ENCODE measurements around the gene LRR1. TPM values are rescaled to one million over a fixed set of nuclear protein-coding genes. Genes with fewer than 3 reads are reported as not detected.
"Not testable (repeated sequence)": the region's sequence is repeated elsewhere in the genome, so short reads cannot be mapped to it uniquely, and the experiment has no call there.

LRR1 gene
- polyA plus RNA-seq, 4 donors, result 13.3 to 21.0 (median 16.2) TPM

- Histone ChIP-seq H3K36me3 (ENCODE audit: control insufficient read depth in 3 of 3, insufficient read depth in 2 of 3, low read depth in 1 of 3, low read length in 3 of 3) (peaks cover 0 to 2% (median 0%) of the 10 kb centered on the region in 3 donors), H3K27me3 (ENCODE audit: control insufficient read depth in 3 of 3, insufficient read depth in 3 of 3, low read length in 3 of 3) (no peaks in the 10 kb centered on the region), H3K27ac (ENCODE audit: low read depth in 1 of 3, low read length in 2 of 3) (no peak overlapping the region), H3K4me1 (ENCODE audit: control insufficient read depth in 3 of 3, insufficient read depth in 2 of 3, low read depth in 1 of 3, low read length in 2 of 3) (peaks cover 0 to 3% (median 0%) of the 10 kb centered on the region in 3 donors), H3K4me3 (ENCODE audit: low read depth in 1 of 3, low read length in 3 of 3) (no peak overlapping the region), H3K9me3 (ENCODE audit: control insufficient read depth in 2 of 2, insufficient read depth in 1 of 2, low read depth in 1 of 2, low read length in 1 of 2) (no peaks in the 10 kb centered on the region)
- WGBS, 3 donors, result 97 to 98% (median 97%) methylated on average over 6 of the region's 6 CpGs
- FAIRE-seq (no peak), DNase-seq (no peak)
Measured at GRCh38 chr14:49653508-49653907, 54.8 kb downstream of the LRR1 start.

- peak; percentile 86 for FAIRE-seq
- Histone ChIP-seq H3K4me3 (ENCODE audit: low read depth in 1 of 3, low read length in 3 of 3) (no peak overlapping the region), H3K9me3 (ENCODE audit: control insufficient read depth in 2 of 2, insufficient read depth in 1 of 2, low read depth in 1 of 2, low read length in 1 of 2) (no peaks in the 10 kb centered on the region), H3K36me3 (ENCODE audit: control insufficient read depth in 3 of 3, insufficient read depth in 2 of 3, low read depth in 1 of 3, low read length in 3 of 3) (peaks cover 0 to 2% (median 0%) of the 10 kb centered on the region in 3 donors), H3K27ac (ENCODE audit: low read depth in 1 of 3, low read length in 2 of 3) (no peak overlapping the region), H3K27me3 (ENCODE audit: control insufficient read depth in 3 of 3, insufficient read depth in 3 of 3, low read length in 3 of 3) (no peaks in the 10 kb centered on the region), H3K4me1 (ENCODE audit: control insufficient read depth in 3 of 3, insufficient read depth in 2 of 3, low read depth in 1 of 3, low read length in 2 of 3) (peaks cover 0 to 3% (median 0%) of the 10 kb centered on the region in 3 donors)
- no peak for DNase-seq
- WGBS, 3 donors, result 95 to 98% (median 96%) methylated on average over 3 of the region's 3 CpGs
Measured at GRCh38 chr14:49654511-49654910, 55.8 kb downstream of the LRR1 start.

GRCh38 chr14:49657500-49657899 lies 58.8 kb downstream of the LRR1 start:
- H3K27ac ChIP-seq (ENCODE audit: low read depth in 1 of 3, low read length in 2 of 3); H3K4me1 ChIP-seq (ENCODE audit: control insufficient read depth in 3 of 3, insufficient read depth in 2 of 3, low read depth in 1 of 3, low read length in 2 of 3); H3K9me3 ChIP-seq (ENCODE audit: control insufficient read depth in 2 of 2, insufficient read depth in 1 of 2, low read depth in 1 of 2, low read length in 1 of 2); H3K36me3 ChIP-seq (ENCODE audit: control insufficient read depth in 3 of 3, insufficient read depth in 2 of 3, low read depth in 1 of 3, low read length in 3 of 3); H3K4me3 ChIP-seq (ENCODE audit: low read depth in 1 of 3, low read length in 3 of 3); FAIRE-seq; H3K27me3 ChIP-seq (ENCODE audit: control insufficient read depth in 3 of 3, insufficient read depth in 3 of 3, low read length in 3 of 3): not testable (repeated sequence)
- WGBS, 3 donors, result 63 to 83% (median 78%) methylated on average over 6 of the region's 6 CpGs
- peak in 1 of 2 donors; percentile 47 for DNase-seq

- Histone ChIP-seq H3K27me3 (ENCODE audit: control insufficient read depth in 3 of 3, insufficient read depth in 3 of 3, low read length in 3 of 3) (no peaks in the 10 kb centered on the region), H3K4me3 (ENCODE audit: low read depth in 1 of 3, low read length in 3 of 3) (no peak overlapping the region), H3K9me3 (ENCODE audit: control insufficient read depth in 2 of 2, insufficient read depth in 1 of 2, low read depth in 1 of 2, low read length in 1 of 2) (no peaks in the 10 kb centered on the region), H3K4me1 (ENCODE audit: control insufficient read depth in 3 of 3, insufficient read depth in 2 of 3, low read depth in 1 of 3, low read length in 2 of 3) (peaks cover 0 to 3% (median 0%) of the 10 kb centered on the region in 3 donors), H3K36me3 (ENCODE audit: control insufficient read depth in 3 of 3, insufficient read depth in 2 of 3, low read depth in 1 of 3, low read length in 3 of 3) (no peaks in the 10 kb centered on the region), H3K27ac (ENCODE audit: low read depth in 1 of 3, low read length in 2 of 3) (no peak overlapping the region)
- FAIRE-seq (no peak), DNase-seq (peak in 1 of 2 donors; percentile 49)
- WGBS, 3 donors, result 59 to 79% (median 69%) methylated on average over 2 of the region's 2 CpGs
Measured at GRCh38 chr14:49659526-49660455, 61.1 kb downstream of the LRR1 start.

Other genes starting within 250 kb of the LRR1 start
- gene RPS29, start 12.6 kb upstream of the LRR1 start, polyA plus RNA-seq, result 1,000 to 10,000 TPM; 2,810 to 5,742 (median 3,888) TPM
- gene RPL36AL, start 21.7 kb downstream of the LRR1 start, polyA plus RNA-seq, result 100 to 1,000 TPM; 328 to 910 (median 674) TPM
- gene MGAT2, start 21.9 kb downstream of the LRR1 start, polyA plus RNA-seq, result 10 to 100 TPM; 13.5 to 59.1 (median 26.0) TPM
- 10 to 100 TPM in 2 of 4 donors, 1 to 10 TPM in 2; 8.3 to 19.5 (median 10.3) TPM for gene DNAAF2, start 36.3 kb downstream of the LRR1 start, polyA plus RNA-seq
- gene POLE2, start 89.3 kb downstream of the LRR1 start, polyA plus RNA-seq, result 1 to 10 TPM; 2.4 to 9.8 (median 8.6) TPM
- 1 to 10 TPM; 1.3 to 4.0 (median 2.5) TPM for gene KLHDC1, start 94.2 kb downstream of the LRR1 start, polyA plus RNA-seq
- gene KLHDC2, start 169.2 kb downstream of the LRR1 start, polyA plus RNA-seq, result 100 to 1,000 TPM in 2 of 4 donors, 10 to 100 TPM in 2; 40.0 to 135 (median 103) TPM

Measured in small intestine (tissue), 7 donors.